Measurements from ENCODE around the gene TBX19. TPM values are rescaled to one million over a fixed set of nuclear protein-coding genes. Genes with fewer than 3 reads are reported as not detected.
"Not testable (repeated sequence)": the region's sequence is repeated elsewhere in the genome, so short reads cannot be mapped to it uniquely, and the experiment has no call there.

The TBX19 gene
- polyA plus RNA-seq, 4 donors: 0.67 to 1.9 (median 1.0) TPM

DNA sequence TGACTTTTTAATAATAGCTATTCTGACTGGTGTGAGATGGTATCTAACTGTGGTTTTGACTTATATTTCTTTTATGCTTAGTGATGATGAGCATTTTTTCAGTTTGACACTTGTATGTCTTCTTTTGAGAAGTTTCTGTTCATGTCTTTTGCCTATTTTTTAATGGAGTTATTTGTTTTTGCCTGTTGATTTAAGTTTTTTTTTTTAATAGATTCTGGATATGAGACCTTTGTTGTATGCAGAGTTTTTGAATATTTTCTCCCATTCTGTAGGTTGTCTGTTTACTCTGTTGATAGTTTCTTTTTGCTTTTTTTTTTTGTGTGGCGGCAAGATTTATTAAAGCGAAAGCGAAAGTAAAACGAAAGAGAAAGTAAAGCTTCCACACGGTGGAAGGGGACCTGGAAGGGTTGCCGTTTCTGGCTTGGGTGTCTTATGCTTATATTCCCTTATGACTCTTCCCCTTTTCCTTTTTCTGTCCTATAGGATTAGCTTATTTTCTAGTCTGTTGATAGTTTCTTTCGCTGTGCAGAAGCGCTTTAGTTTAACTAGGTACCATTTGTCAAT lies 67.6 kb downstream of the TBX19 start:
- no peak for FAIRE-seq
- 26 to 35% (median 31%) methylated on average over 8 of the region's 8 CpGs for WGBS, 3 donors
- Histone ChIP-seq H3K4me3 (ENCODE audit: low read depth in 1 of 3, low read length in 3 of 3) (peak overlapping the region in 1 of 3 donors; percentile 44), H3K27ac (ENCODE audit: low read depth in 1 of 3, low read length in 2 of 3) (no peak overlapping the region), H3K4me1 (ENCODE audit: control insufficient read depth in 3 of 3, insufficient read depth in 2 of 3, low read depth in 1 of 3, low read length in 2 of 3) (no peaks in the 10 kb centered on the region), H3K27me3 (ENCODE audit: control insufficient read depth in 3 of 3, insufficient read depth in 3 of 3, low read length in 3 of 3) (no peaks in the 10 kb centered on the region), H3K36me3 (ENCODE audit: control insufficient read depth in 3 of 3, insufficient read depth in 2 of 3, low read depth in 1 of 3, low read length in 3 of 3) (no peaks in the 10 kb centered on the region), H3K9me3 (ENCODE audit: control insufficient read depth in 2 of 2, insufficient read depth in 1 of 2, low read depth in 1 of 2, low read length in 1 of 2) (peaks cover 0 to 3% of the 10 kb centered on the region in 2 donors)
- DNase-seq: peak; percentile 28 to 76

DNA sequence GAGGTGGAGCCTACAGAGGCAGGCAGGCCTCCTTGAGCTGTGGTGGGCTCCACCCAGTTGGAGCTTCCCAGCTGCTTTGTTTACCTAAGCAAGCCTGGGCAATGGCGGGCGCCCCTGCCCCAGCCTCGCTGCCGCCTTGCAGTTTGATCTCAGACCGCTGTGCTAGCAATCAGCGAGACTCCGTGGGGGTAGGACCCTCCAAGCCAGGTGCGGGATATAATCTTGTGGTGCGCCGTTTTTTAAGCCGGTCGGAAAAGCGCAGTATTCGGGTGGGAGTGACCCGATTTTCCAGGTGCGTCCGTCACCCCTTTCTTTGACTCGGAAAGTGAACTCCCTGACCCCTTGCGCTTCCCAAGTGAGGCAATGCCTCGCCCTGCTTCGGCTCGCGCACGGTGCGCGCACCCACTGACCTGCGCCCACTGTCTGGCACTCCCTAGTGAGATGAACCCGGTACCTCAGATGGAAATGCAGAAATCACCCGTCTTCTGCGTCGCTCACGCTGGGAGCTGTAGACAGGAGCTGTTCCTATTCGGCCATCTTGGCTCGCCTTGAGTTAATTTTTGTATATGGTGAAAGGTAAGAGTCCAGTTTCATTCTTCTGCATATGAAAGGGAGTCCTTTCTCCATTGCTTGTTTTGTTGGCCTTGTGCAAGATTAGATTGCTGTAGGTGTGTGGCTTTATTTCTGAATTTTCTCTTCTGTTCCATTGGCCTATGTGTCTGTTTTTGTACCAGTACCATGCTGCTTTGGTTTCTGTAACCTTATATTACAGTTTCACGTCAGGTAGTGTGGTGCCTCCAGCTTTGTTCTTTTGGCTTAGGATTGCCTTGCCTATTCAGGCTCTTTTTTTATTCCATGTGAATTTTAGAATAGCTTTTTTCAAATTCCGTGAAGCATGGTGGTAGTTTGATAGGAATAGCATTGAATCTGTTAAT lies 73.9 kb downstream of the TBX19 start:
- H3K27ac ChIP-seq (ENCODE audit: low read depth in 1 of 3, low read length in 2 of 3); H3K4me3 ChIP-seq (ENCODE audit: low read depth in 1 of 3, low read length in 3 of 3); H3K36me3 ChIP-seq (ENCODE audit: control insufficient read depth in 3 of 3, insufficient read depth in 2 of 3, low read depth in 1 of 3, low read length in 3 of 3); H3K4me1 ChIP-seq (ENCODE audit: control insufficient read depth in 3 of 3, insufficient read depth in 2 of 3, low read depth in 1 of 3, low read length in 2 of 3); DNase-seq; H3K27me3 ChIP-seq (ENCODE audit: control insufficient read depth in 3 of 3, insufficient read depth in 3 of 3, low read length in 3 of 3); FAIRE-seq; H3K9me3 ChIP-seq (ENCODE audit: control insufficient read depth in 2 of 2, insufficient read depth in 1 of 2, low read depth in 1 of 2, low read length in 1 of 2): not testable (repeated sequence)
- WGBS, 3 donors: 91 to 94% (median 93%) methylated on average over 26 to 35 of the region's 36 CpGs

DNA sequence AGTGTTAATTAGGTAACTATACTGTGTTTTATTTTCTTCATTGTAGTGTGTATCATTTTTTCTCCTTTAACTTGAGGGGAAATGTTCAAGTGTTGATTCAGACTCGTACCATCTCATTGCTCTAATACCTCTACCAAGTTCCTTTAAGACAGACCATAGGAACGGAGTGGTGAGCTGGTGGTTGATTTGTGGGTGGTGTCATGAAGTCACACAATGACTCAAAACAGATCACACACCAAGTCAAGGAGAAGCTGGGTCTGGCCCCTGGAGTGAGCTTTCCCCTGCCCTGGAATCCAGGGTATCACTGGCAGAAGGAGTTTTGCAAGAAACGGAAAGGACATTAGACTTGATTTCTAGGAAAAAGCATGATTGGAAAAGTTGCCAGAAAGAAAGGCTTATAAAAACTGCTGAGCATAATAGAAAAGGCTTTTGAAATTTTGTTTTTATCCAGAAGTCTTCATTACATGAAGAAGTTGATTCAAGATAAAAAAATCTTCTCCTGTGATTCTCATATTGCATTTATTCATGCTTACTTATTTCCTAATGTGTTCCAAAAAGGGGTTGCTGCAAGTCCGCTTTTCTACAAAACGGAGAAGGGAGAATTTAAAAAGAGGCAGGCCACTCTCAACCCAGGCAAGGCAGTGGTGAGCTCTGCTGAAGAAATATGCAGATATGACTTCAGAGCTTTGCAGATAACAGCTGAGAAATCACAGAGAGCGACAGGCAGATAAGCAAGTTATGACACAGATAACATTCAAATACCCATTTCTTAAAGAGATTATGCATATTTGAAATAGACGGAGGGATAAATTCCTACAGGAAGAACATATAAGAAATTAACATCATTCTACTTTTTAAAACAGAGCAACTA lies 79.7 kb downstream of the TBX19 start:
- Histone ChIP-seq H3K36me3 (ENCODE audit: control insufficient read depth in 3 of 3, insufficient read depth in 2 of 3, low read depth in 1 of 3, low read length in 3 of 3) (no peaks in the 10 kb centered on the region), H3K9me3 (ENCODE audit: control insufficient read depth in 2 of 2, insufficient read depth in 1 of 2, low read depth in 1 of 2, low read length in 1 of 2) (no peaks in the 10 kb centered on the region), H3K27ac (ENCODE audit: low read depth in 1 of 3, low read length in 2 of 3) (no peak overlapping the region), H3K27me3 (ENCODE audit: control insufficient read depth in 3 of 3, insufficient read depth in 3 of 3, low read length in 3 of 3) (no peaks in the 10 kb centered on the region), H3K4me1 (ENCODE audit: control insufficient read depth in 3 of 3, insufficient read depth in 2 of 3, low read depth in 1 of 3, low read length in 2 of 3) (peaks cover 0 to 7% (median 0%) of the 10 kb centered on the region in 3 donors), H3K4me3 (ENCODE audit: low read depth in 1 of 3, low read length in 3 of 3) (no peak overlapping the region)
- peak; percentile 20 to 29 for DNase-seq
- no peak for FAIRE-seq
- WGBS, 3 donors: 50 to 52% (median 50%) methylated on average over 7 of the region's 7 CpGs

DNA sequence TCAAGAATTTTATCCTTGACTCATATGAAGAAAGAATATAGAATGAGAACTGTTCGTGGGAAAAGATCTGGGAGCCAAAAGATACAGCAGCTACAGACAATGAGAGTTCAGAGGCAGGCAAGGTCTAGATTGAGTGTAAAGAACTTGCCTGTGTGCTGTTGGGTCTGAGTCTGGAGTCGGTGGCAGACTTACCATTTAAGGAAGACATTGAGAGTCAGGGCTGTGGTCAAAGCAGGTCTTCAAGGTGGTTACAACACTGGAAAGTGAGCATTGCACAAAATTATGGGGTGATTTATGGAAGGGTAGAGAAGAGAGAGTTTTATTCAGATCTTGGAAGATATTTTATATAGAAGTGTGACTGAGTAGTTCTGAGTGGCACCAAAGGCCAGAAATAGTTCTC lies 80.6 kb downstream of the TBX19 start:
- no peak overlapping the region for H3K4me3 ChIP-seq (ENCODE audit: low read depth in 1 of 3, low read length in 3 of 3)
- H3K4me1 ChIP-seq (ENCODE audit: control insufficient read depth in 3 of 3, insufficient read depth in 2 of 3, low read depth in 1 of 3, low read length in 2 of 3): peaks cover 0 to 7% (median 0%) of the 10 kb centered on the region in 3 donors
- WGBS, 3 donors: 51 to 62% (median 53%) methylated on average over 2 of the region's 2 CpGs
- no peak overlapping the region for H3K27ac ChIP-seq (ENCODE audit: low read depth in 1 of 3, low read length in 2 of 3)
- H3K36me3 ChIP-seq (ENCODE audit: control insufficient read depth in 3 of 3, insufficient read depth in 2 of 3, low read depth in 1 of 3, low read length in 3 of 3): no peaks in the 10 kb centered on the region
- FAIRE-seq (no peak), DNase-seq (no peak)
- H3K27me3 ChIP-seq (ENCODE audit: control insufficient read depth in 3 of 3, insufficient read depth in 3 of 3, low read length in 3 of 3): no peaks in the 10 kb centered on the region
- H3K9me3 ChIP-seq (ENCODE audit: control insufficient read depth in 2 of 2, insufficient read depth in 1 of 2, low read depth in 1 of 2, low read length in 1 of 2): no peaks in the 10 kb centered on the region

DNA sequence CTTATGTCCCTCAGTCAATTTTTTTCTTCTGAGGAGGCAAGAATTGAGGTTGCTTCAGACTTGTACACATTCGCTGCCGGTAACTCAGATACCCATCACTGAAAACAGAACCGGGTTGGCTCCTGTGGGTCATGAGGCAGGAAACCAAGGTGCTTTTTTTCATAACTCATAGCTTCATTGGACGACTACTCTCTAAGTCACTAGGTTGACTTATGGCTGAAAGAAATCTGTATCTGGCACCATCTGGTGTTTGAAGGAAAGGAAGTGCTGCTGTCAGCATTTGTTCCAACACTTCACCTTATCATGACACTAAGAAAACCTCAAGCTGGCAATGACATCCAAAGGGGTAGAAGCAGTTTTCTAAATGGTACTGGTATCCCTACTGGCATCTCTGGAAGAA lies 82.3 kb downstream of the TBX19 start:
- H3K4me3 ChIP-seq (ENCODE audit: low read depth in 1 of 3, low read length in 3 of 3): no peak overlapping the region
- no peak for FAIRE-seq
- no peaks in the 10 kb centered on the region for H3K9me3 ChIP-seq (ENCODE audit: control insufficient read depth in 2 of 2, insufficient read depth in 1 of 2, low read depth in 1 of 2, low read length in 1 of 2)
- DNase-seq: peak in 1 of 2 donors; percentile 51
- no peaks in the 10 kb centered on the region for H3K27me3 ChIP-seq (ENCODE audit: control insufficient read depth in 3 of 3, insufficient read depth in 3 of 3, low read length in 3 of 3)
- 65 to 85% (median 78%) methylated on average over 4 of the region's 4 CpGs for WGBS, 3 donors
- H3K4me1 ChIP-seq (ENCODE audit: control insufficient read depth in 3 of 3, insufficient read depth in 2 of 3, low read depth in 1 of 3, low read length in 2 of 3): peaks cover 0 to 7% (median 0%) of the 10 kb centered on the region in 3 donors
- H3K36me3 ChIP-seq (ENCODE audit: control insufficient read depth in 3 of 3, insufficient read depth in 2 of 3, low read depth in 1 of 3, low read length in 3 of 3): no peaks in the 10 kb centered on the region
- H3K27ac ChIP-seq (ENCODE audit: low read depth in 1 of 3, low read length in 2 of 3): no peak overlapping the region

Other genes with a start within 250 kb of the TBX19 start
- 1 to 10 TPM in 2 of 4 donors, under 1 TPM in 2; under 0.01 to 4.1 (median 1.9) TPM for gene GPR161, start 143.9 kb upstream of the TBX19 start, polyA plus RNA-seq
- 10 to 100 TPM; 21.2 to 29.7 (median 23.5) TPM for gene TIPRL, start 101.9 kb upstream of the TBX19 start, polyA plus RNA-seq
- 10 to 100 TPM in 1 of 4 donors, 1 to 10 TPM in 3; 2.4 to 17.9 (median 6.7) TPM for gene SFT2D2, start 54.9 kb upstream of the TBX19 start, polyA plus RNA-seq

Measured in small intestine (tissue), 7 donors.